HepG2 (cell line): ENCODE measurements around the gene PNKD. TPM values are rescaled to one million over a fixed set of nuclear protein-coding genes. Genes with fewer than 3 reads are reported as not detected.

Source experiments
- HES4 ChIP-seq: sonication (generic); formaldehyde crosslinking; IDR thresholded peaks from 2 replicates; pipeline ENCODE4 v1.9.0; 2021; ENCODE audit warnings: mild to moderate bottlenecking, missing genetic modification reagents, borderline replicate concordance
- HNRNPL ChIP-seq: fragments of 200-400 bp; formaldehyde crosslinking; IDR thresholded peaks from 2 replicates; pipeline ENCODE4 v1.6.1; 2017; ENCODE audit warnings: mild to moderate bottlenecking, low read depth, low read length
- PHF20 ChIP-seq: sonication (generic); formaldehyde crosslinking; IDR thresholded peaks from 2 replicates; pipeline ENCODE4 v1.5.0; 2020; ENCODE audit warnings: mild to moderate bottlenecking, missing genetic modification reagents
- SAP130 ChIP-seq: IDR thresholded peaks from 2 replicates; pipeline ENCODE4 v1.6.1; 2016; ENCODE audit warnings: low read depth
- SKI ChIP-seq: fragments of 450-650 bp; IDR thresholded peaks from one replicate; pipeline ENCODE4 v1.6.1; 2018; ENCODE audit warnings: mild to moderate bottlenecking; ENCODE audit not compliant: partially characterized antibody
- TEAD3 ChIP-seq: optimal IDR thresholded peaks from 2 replicates; pipeline ENCODE3; 2016; ENCODE audit warnings: borderline replicate concordance
- ZNF264 ChIP-seq: sonication (generic); formaldehyde crosslinking; IDR thresholded peaks from 2 replicates; pipeline ENCODE4 v1.4.0; 2020; ENCODE audit warnings: missing genetic modification reagents
- ZNF619 ChIP-seq: sonication (generic); formaldehyde crosslinking; IDR thresholded peaks from 2 replicates; pipeline ENCODE4 v1.4.0; 2020; ENCODE audit warnings: mild to moderate bottlenecking, missing genetic modification reagents
- ZSCAN9 ChIP-seq: IDR thresholded peaks from 2 replicates; pipeline ENCODE4 v1.6.1; 2016; ENCODE audit warnings: borderline replicate concordance
- polyA plus RNA-seq, 8 experiments: library from polyadenylated mRNA; depleted of rRNA in 3 of 8; stranded (reverse) in 7 of 8; unstranded in 1 of 8; fragments of >200 nt; fragmentation: Illumina TruSeq in 4 of 8; extraction: Trizol in 4 of 8; gene quantifications; 2 replicates each; pipeline versions ENCODE4 v1.2.1 to v1.2.3, GENCODE V29; 2011 to 2016; ENCODE audit warnings: low read depth in 4 of 8, missing spikeins in 1 of 8, mixed read lengths in 1 of 8; ENCODE audit not compliant: insufficient read depth in 1 of 8
- total RNA-seq, 5 experiments: library from RNA; depleted of rRNA; stranded (reverse); fragments of >200 nt; fragmentation: Illumina TruSeq; extraction: Trizol; gene quantifications; 2 replicates each; pipeline ENCODE4 v1.2.3, GENCODE V29; 2016; ENCODE audit warnings: low read depth in 1 of 5
- TF ChIP-seq, protein P1 (sequence below): sonication (generic); formaldehyde crosslinking; IDR thresholded peaks from 2 replicates; pipeline ENCODE4 v1.4.0; 2020; ENCODE audit warnings: missing genetic modification reagents
- TF ChIP-seq, protein P2 (sequence below): sonication (generic); IDR thresholded peaks from 2 replicates; pipeline ENCODE4 v1.6.1; 2016; ENCODE audit warnings: low read depth, borderline replicate concordance
- TF ChIP-seq, protein P3 (sequence below): sonication (generic); formaldehyde crosslinking; IDR thresholded peaks from 2 replicates; pipeline ENCODE4 v1.4.0; 2020; ENCODE audit warnings: missing genetic modification reagents
- TF ChIP-seq, protein P4 (sequence below): sonication (generic); formaldehyde crosslinking; IDR thresholded peaks from 2 replicates; pipeline ENCODE4 v1.5.1; 2020; ENCODE audit warnings: mild to moderate bottlenecking, missing genetic modification reagents, moderate library complexity

Gene PNKD
- total and polyA plus RNA-seq, 2 of the 13 experiments (the other 11 are each of a cell fraction or from before 2014, with no cell fraction given): 55.9 to 80.4 TPM

DNA sequence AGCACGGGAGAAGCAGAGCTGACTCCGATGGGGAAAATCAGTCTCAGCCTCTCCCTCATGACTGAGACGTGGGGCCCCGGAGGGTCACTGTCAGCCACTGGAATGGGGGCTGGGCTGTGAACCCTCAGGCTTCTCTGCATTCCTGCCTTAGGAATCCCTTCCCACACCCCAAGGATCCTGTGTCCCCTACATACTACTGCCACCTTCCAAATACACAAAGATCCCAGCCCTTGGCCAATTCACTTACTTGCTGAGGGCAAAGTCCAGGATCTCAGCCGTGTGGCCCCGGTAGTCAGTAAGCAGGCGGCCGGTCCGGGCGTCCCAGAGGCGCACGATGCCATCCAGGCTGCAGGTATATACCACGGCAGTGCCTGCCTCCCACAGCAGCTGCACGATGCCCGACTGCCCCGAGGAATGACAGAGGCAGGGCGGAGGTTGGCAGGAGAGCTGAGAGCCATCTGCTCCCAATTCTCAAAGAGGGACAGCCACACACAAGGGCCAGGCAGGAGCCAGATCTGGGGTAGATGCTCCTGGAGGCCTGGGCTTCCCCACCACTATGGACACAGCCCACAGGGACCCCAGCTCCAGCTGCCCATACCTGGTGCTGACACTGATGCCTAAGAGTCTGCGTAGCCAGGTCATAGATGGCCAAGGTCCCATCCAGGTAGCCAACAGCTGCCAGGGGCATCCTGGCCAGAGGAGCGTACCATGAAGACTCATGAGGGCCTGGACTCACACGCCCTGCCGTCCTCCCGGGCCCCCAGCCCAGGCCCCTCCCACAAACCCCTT is 5.4 kb upstream of the PNKD start (continued):
- TF ChIP-seq, protein P1, sequence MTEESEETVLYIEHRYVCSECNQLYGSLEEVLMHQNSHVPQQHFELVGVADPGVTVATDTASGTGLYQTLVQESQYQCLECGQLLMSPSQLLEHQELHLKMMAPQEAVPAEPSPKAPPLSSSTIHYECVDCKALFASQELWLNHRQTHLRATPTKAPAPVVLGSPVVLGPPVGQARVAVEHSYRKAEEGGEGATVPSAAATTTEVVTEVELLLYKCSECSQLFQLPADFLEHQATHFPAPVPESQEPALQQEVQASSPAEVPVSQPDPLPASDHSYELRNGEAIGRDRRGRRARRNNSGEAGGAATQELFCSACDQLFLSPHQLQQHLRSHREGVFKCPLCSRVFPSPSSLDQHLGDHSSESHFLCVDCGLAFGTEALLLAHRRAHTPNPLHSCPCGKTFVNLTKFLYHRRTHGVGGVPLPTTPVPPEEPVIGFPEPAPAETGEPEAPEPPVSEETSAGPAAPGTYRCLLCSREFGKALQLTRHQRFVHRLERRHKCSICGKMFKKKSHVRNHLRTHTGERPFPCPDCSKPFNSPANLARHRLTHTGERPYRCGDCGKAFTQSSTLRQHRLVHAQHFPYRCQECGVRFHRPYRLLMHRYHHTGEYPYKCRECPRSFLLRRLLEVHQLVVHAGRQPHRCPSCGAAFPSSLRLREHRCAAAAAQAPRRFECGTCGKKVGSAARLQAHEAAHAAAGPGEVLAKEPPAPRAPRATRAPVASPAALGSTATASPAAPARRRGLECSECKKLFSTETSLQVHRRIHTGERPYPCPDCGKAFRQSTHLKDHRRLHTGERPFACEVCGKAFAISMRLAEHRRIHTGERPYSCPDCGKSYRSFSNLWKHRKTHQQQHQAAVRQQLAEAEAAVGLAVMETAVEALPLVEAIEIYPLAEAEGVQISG: 0 out of 2 replicates have a peak, but pooled peaks have one; percentile 13
- TF ChIP-seq TEAD3 (CRISPR knock-in tag) (peak; percentile 10), ZNF264 (CRISPR knock-in tag) (peak; percentile 83; the same call in 1 of the 2 replicates), PHF20 (CRISPR knock-in tag) (no peak), SAP130 (CRISPR knock-in tag) (peak; percentile 57; the same call in 1 of the 2 replicates), SKI (peak; percentile 24), ZNF619 (CRISPR knock-in tag) (0 out of 2 replicates have a peak, but pooled peaks have one; percentile 30), HES4 (CRISPR knock-in tag) (0 out of 2 replicates have a peak, but pooled peaks have one; percentile 40), ZSCAN9 (CRISPR knock-in tag) (peak; percentile 28; the same call in 1 of the 2 replicates), HNRNPL (peak; percentile 88)
- TF ChIP-seq, protein P2, sequence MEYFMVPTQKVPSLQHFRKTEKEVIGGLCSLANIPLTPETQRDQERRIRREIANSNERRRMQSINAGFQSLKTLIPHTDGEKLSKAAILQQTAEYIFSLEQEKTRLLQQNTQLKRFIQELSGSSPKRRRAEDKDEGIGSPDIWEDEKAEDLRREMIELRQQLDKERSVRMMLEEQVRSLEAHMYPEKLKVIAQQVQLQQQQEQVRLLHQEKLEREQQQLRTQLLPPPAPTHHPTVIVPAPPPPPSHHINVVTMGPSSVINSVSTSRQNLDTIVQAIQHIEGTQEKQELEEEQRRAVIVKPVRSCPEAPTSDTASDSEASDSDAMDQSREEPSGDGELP: 0 out of 2 replicates have a peak, but pooled peaks have one; percentile 16
- TF ChIP-seq, protein P3, sequence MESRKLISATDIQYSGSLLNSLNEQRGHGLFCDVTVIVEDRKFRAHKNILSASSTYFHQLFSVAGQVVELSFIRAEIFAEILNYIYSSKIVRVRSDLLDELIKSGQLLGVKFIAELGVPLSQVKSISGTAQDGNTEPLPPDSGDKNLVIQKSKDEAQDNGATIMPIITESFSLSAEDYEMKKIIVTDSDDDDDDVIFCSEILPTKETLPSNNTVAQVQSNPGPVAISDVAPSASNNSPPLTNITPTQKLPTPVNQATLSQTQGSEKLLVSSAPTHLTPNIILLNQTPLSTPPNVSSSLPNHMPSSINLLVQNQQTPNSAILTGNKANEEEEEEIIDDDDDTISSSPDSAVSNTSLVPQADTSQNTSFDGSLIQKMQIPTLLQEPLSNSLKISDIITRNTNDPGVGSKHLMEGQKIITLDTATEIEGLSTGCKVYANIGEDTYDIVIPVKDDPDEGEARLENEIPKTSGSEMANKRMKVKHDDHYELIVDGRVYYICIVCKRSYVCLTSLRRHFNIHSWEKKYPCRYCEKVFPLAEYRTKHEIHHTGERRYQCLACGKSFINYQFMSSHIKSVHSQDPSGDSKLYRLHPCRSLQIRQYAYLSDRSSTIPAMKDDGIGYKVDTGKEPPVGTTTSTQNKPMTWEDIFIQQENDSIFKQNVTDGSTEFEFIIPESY (CRISPR knock-in tag): peak; percentile 38; the same call in 1 of the 2 replicates
- TF ChIP-seq, protein P4, sequence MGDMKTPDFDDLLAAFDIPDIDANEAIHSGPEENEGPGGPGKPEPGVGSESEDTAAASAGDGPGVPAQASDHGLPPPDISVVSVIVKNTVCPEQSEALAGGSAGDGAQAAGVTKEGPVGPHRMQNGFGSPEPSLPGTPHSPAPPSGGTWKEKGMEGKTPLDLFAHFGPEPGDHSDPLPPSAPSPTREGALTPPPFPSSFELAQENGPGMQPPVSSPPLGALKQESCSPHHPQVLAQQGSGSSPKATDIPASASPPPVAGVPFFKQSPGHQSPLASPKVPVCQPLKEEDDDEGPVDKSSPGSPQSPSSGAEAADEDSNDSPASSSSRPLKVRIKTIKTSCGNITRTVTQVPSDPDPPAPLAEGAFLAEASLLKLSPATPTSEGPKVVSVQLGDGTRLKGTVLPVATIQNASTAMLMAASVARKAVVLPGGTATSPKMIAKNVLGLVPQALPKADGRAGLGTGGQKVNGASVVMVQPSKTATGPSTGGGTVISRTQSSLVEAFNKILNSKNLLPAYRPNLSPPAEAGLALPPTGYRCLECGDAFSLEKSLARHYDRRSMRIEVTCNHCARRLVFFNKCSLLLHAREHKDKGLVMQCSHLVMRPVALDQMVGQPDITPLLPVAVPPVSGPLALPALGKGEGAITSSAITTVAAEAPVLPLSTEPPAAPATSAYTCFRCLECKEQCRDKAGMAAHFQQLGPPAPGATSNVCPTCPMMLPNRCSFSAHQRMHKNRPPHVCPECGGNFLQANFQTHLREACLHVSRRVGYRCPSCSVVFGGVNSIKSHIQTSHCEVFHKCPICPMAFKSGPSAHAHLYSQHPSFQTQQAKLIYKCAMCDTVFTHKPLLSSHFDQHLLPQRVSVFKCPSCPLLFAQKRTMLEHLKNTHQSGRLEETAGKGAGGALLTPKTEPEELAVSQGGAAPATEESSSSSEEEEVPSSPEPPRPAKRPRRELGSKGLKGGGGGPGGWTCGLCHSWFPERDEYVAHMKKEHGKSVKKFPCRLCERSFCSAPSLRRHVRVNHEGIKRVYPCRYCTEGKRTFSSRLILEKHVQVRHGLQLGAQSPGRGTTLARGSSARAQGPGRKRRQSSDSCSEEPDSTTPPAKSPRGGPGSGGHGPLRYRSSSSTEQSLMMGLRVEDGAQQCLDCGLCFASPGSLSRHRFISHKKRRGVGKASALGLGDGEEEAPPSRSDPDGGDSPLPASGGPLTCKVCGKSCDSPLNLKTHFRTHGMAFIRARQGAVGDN: peak; percentile 93
